ENCODE results near the gene ROBO1.

DNA sequence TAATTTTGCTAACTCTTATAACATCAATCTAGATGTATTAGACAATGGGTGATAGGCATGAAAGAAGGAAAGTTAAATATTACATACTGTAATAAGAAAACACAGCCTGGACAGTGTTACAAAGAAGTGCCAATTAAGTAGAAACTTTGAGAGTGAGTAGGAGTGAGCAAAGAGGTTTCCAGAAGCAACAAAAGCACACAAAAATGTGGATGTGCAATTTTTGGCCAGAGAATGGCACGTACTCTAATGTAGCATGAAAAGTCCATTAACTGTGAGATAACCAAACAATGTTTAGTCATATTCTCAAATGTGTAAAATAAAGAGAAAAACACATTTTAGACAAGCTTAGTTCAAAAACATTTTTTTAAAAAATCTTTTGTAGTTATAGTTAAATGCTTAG, 567.3 kb downstream of the ROBO1 start:
- TF ChIP-seq, protein P1, sequence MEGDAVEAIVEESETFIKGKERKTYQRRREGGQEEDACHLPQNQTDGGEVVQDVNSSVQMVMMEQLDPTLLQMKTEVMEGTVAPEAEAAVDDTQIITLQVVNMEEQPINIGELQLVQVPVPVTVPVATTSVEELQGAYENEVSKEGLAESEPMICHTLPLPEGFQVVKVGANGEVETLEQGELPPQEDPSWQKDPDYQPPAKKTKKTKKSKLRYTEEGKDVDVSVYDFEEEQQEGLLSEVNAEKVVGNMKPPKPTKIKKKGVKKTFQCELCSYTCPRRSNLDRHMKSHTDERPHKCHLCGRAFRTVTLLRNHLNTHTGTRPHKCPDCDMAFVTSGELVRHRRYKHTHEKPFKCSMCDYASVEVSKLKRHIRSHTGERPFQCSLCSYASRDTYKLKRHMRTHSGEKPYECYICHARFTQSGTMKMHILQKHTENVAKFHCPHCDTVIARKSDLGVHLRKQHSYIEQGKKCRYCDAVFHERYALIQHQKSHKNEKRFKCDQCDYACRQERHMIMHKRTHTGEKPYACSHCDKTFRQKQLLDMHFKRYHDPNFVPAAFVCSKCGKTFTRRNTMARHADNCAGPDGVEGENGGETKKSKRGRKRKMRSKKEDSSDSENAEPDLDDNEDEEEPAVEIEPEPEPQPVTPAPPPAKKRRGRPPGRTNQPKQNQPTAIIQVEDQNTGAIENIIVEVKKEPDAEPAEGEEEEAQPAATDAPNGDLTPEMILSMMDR (IDR thresholded peaks at IDR 0.05) = no peak
- no peak for TF ChIP-seq POLR2A (IDR thresholded peaks at IDR 0.05)

Data from right lobe of liver (tissue), 4 donors.